Measurements from ENCODE around the gene MAP4K3.

MAP4K3 gene

DNA sequence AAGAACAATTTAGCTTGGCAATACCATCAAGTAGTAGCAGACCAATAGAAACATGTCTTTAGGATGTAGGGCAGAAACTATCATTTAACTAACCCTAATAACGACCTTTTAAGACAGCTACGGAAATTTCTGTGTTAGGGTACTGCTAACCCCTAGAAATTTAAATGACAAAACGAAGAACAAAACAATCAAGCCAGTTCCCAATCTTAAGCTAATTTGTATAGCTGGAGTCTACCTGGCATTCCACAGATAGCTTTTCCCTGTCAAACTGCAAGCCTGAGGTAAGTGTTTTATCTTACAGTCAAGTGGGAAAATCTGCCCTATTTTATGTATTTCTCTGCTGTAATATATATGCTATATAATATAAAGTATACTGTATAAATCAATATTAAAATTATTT lies 155.7 kb downstream of the MAP4K3 start:
- no peak overlapping the region for H3K27ac ChIP-seq
- peaks cover 55 to 89% (median 62%) of the 10 kb centered on the region in 3 donors for H3K36me3 ChIP-seq
- intact Hi-C loops (cut with DNase I; ENCODE audit: low total_unique reads): no loop called here
- no peaks in the 10 kb centered on the region for H3K4me1 ChIP-seq
- TF ChIP-seq CTCF (IDR thresholded peaks at IDR 0.05): no peak
- H3K27me3 ChIP-seq: no peaks in the 10 kb centered on the region
- no peak overlapping the region for H3K4me3 ChIP-seq
- DNase-seq: no peak
- H3K9me3 ChIP-seq: no peaks in the 10 kb centered on the region

DNA sequence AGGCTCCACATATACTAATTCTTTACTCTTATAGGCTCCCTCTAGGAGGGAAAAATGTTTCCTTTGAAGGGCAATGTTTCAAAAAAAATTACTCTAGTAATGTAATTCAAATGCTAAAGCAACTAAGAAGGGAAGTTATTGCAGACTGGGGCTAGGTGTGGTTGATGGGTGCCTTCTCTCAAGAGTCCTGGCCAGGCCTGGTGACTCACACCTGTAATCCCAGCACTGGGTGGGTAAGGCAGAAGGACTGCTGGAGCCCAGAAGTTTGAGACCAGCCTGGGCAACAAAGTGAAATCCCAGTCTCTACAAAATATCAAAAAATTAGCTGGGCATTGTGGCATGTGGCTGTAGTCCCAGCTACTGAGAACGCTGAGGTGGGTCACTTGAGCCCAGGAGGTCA lies 162.1 kb downstream of the MAP4K3 start:
- Histone ChIP-seq H3K9me3 (no peaks in the 10 kb centered on the region), H3K4me1 (no peaks in the 10 kb centered on the region), H3K27ac (no peak overlapping the region), H3K36me3 (peaks cover 60 to 79% (median 63%) of the 10 kb centered on the region in 3 donors), H3K27me3 (no peaks in the 10 kb centered on the region), H3K4me3 (no peak overlapping the region)
- DNase-seq: no peak
- TF ChIP-seq CTCF (IDR thresholded peaks at IDR 0.05): no peak
- intact Hi-C loops (cut with DNase I; ENCODE audit: low total_unique reads): no loop called here

DNA sequence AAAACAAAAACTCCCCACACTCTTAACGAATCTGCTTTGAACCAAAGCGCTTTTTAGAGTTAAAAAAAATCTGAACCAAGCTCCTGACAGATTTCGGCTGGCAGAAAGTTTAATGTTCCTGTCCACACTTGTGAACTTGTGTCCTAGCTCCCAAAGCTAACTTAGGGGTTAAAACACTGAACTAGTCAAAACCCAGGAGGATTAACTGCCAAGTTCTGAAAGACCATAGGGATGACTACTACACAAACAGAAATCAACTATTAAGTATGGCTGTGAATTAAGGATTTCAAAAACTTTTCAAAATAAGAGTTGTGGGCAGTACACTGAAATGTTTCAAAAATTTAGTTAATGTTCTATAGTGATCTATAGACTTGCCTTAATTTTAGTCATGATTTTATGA lies 167.1 kb downstream of the MAP4K3 start:
- intact Hi-C loops (cut with DNase I; ENCODE audit: low total_unique reads): no loop called here

DNA sequence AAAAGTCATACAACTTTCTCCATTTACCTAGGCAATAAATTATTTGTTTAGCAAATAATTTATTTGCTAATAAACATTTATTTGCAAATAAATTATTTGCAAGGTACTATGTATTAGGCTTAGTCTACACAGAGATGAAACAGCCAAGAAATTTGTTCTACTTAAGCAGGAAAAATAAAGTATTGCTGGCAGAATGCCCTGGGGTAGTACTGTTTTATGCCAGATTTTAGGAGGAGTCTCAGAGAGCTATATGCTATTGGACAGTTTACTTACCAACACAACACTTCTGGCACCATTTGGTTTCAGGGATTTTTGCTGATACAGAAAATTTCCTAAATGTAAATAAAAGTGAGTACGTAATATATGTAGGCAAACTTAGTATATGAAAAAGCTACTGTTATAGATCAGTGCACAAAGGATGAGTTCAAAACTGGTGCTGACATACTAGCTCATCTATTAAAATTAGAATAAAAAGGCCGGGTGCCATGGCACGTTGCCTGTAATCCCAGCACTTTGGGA lies 170.1 kb downstream of the MAP4K3 start:
- Histone ChIP-seq H3K9me3 (no peaks in the 10 kb centered on the region), H3K4me1 (peaks cover 0 to 11% (median 5%) of the 10 kb centered on the region in 4 donors), H3K27me3 (no peaks in the 10 kb centered on the region), H3K36me3 (peaks cover 24 to 35% (median 26%) of the 10 kb centered on the region in 3 donors), H3K4me3 (no peak overlapping the region), H3K27ac (no peak overlapping the region)
- intact Hi-C loops (cut with DNase I; ENCODE audit: low total_unique reads): no loop called here
- DNase-seq: no peak
- TF ChIP-seq CTCF (IDR thresholded peaks at IDR 0.05): no peak

More for the DNA sequence above, 167.1 kb downstream of the MAP4K3 start:
- Histone ChIP-seq H3K4me1 (peaks cover 0 to 11% (median 5%) of the 10 kb centered on the region in 4 donors), H3K36me3 (peaks cover 21 to 36% (median 29%) of the 10 kb centered on the region in 3 donors), H3K4me3 (no peak overlapping the region), H3K27me3 (no peaks in the 10 kb centered on the region), H3K9me3 (no peaks in the 10 kb centered on the region), H3K27ac (no peak overlapping the region)
- DNase-seq: no peak
- no peak for TF ChIP-seq CTCF (IDR thresholded peaks at IDR 0.05)

DNA sequence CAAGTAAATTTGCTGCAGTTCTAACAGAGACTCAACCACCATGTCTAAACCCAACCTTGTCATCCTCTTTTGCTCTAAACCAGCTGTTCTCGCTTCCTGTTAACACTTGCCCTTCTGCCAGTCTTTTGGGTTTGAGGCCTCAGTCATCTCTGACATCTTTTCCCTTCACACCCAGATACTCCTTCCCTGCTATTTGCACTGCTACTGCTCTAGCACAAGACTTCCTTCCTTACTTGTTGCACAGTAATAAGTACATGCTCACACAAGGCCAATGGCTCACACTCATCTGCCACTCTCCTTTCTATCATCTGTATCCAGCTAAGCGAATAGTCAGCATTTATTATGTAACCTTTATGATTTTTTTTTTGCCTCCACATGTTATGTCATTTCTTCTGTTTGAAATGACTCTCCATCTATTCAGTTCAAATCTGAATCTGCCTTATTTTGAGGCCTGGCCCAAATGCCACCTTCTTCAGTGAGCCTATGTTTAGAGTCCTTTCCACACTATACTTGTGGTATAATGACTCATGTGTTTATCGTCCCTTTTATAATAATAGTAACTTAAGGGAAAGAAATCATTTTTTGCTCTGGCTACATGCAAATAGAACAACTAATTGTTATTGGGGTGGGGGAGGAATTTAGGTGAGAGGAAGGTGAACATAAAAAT lies 170.8 kb downstream of the MAP4K3 start:
- Histone ChIP-seq H3K27ac (no peak overlapping the region), H3K4me3 (no peak overlapping the region), H3K4me1 (peaks cover 0 to 11% (median 5%) of the 10 kb centered on the region in 4 donors), H3K36me3 (peaks cover 20 to 33% (median 21%) of the 10 kb centered on the region in 3 donors), H3K27me3 (no peaks in the 10 kb centered on the region), H3K9me3 (no peaks in the 10 kb centered on the region)
- intact Hi-C loops (cut with DNase I; ENCODE audit: low total_unique reads): no loop called here
- TF ChIP-seq CTCF (IDR thresholded peaks at IDR 0.05): no peak
- DNase-seq: no peak
